Stimulated activated CD4-positive, alpha-beta T cell treated with anti-CD3 and anti-CD28 coated beads, Interleukin-2, amount 100 ng/mL, for 4 hours (primary cell): ENCODE data around the gene INPP1.

Experiments
- DNase-seq: peaks from one replicate; pipeline ENCODE4 v3.0.0-alpha.2; 2020; ENCODE audit warnings: low read depth

The INPP1 gene

GRCh38 chr2:190361572-190361971 is 18.2 kb downstream of the INPP1 start:
- DNase-seq: no peak

- DNase-seq: no peak
Observed at GRCh38 chr2:190362894-190363293, 19.5 kb downstream of the INPP1 start.

GRCh38 chr2:190365499-190366204 is 22.3 kb downstream of the INPP1 start:
- DNase-seq: no peak

DNA sequence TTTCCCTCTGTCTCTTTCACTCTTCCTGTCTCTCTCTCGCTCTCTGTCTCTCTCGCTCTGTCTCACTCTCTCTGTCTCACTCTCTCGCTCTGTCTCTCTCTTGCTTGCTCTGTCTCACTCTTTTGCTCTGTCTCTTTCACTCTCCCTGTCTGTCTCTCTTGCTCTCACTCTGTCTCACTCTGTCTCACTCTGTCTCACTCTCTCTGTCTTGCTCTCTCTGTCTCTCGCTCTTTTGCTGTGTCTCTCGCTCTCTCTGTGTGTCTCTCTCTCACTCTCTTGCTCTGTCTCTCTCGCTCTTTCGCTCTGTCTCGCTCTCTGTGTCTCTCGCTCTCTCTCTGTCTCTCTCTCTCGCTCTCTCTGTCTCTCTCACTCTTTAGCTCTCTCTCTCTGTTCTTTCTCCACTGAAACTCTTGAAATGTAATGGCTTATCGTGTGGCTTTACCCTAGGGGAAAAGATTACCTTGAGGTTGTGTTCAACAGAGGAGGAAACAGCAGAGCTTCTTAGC is 22.9 kb downstream of the INPP1 start:
- DNase-seq: no peak

GRCh38 chr2:190367091-190367490 is 23.7 kb downstream of the INPP1 start:
- no peak for DNase-seq

DNA sequence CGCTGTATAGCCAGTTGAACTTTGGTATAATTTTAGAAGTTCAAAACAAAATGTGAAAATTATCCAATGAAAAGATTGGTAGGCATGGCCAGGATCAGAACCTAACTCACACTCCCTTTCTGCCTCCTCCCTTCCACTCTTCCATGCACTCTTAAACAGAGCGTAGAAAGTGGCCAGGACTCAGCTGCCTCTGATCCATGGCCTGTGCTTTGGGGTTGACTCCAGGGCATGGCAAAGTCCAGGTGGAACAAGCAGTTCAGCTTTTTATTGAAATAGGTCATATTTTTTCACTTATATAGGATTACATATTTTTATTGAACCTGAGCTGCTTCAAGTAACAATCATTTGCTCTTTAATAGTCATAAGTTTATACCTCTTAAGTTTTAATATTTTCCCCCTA is 26.2 kb downstream of the INPP1 start:
- no peak for DNase-seq

- no peak for DNase-seq
Observed at GRCh38 chr2:190376083-190376482, 32.7 kb downstream of the INPP1 start.

- no peak for DNase-seq
Observed at GRCh38 chr2:190376591-190377245, 33.3 kb downstream of the INPP1 start.

DNA sequence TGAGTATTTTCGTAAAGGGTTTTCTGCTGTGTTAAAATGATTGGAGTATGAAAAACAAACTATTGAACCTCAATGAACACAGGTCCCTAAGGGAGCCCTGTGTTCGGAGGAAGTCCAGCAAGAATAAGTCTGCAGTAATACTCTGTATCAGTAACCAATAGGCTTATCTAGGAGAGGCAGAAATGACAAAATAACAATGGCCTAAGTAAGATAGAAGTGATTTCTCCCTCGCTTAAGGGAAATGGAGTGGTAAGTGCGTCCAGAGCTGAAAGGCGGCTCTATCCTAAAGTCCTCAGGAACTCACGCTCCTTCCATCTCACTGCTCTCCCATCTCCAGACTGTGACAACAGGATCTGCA is 35.5 kb downstream of the INPP1 start:
- DNase-seq: no peak

DNA sequence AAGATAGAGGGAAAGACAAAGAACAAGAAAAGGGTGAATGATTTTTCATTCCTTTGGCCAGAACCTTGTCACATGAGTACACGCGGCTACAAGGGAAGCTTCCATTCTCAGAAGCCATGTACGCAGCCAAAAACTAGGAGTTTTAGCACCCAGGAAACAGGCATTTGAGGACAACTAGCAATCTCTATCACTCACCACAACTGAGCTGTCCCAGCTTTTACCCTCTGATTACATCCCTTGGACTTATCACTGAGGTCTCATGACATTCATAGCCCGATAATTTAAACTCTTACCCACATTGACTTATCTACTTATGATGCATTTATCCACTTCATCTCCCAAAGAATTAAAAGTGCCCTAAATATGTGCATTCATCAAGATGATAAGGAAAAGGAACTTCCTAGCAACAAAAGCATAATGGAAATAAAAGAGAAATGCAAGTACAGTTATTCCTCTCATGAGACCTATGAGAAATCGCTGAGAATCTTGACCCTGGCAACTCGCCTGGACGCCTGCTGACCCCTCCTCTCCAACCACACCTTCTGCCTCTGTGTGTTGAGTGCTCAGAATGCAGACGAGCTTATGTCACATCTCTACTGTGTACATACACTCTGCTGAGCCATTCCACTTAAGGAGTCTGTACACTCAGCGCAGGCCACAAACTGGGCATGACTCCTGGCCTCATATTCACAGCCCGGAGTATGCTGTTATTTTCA is 36.0 kb downstream of the INPP1 start:
- no peak for DNase-seq

DNA sequence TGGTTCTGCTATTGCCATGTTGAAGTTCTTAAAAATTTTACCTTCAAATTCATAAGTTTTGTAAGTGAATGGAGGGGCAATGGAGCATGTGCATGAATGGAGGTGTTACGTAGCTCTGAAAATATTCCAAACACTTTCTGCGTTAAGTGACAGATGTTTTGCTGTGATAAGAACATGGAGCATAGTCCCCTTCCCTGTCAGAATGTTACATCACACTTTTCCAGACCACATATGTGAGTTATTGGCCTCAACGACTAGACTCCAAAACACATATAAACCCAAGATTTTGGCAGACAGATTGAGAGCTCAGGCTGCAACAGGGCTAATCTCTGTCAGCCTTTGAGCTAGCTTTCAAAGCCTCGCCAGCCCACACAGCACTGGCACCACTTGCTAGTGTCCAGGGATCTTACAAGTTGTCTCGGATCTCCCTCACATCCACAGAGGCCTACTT is 37.6 kb downstream of the INPP1 start:
- no peak for DNase-seq

DNA sequence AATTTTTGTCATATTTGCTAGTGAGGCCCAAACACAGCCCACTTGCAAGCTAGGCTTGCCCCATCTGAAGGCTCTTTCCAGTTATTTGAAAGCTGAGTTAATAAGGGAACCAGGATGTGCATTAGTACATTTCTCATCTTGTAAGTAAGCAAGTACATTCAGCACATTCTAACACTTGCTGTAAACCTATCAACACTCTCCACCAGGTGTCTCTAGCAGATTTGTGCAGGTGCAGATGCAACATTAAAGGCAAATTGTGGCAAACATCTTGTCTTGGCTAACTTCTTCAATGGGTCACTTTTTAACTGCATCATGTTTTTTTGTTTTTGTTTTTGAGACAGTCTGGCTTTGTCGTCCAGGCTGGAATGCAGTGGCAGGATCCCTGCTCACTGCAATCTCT is 39.5 kb downstream of the INPP1 start:
- DNase-seq: peak; percentile 35

DNA sequence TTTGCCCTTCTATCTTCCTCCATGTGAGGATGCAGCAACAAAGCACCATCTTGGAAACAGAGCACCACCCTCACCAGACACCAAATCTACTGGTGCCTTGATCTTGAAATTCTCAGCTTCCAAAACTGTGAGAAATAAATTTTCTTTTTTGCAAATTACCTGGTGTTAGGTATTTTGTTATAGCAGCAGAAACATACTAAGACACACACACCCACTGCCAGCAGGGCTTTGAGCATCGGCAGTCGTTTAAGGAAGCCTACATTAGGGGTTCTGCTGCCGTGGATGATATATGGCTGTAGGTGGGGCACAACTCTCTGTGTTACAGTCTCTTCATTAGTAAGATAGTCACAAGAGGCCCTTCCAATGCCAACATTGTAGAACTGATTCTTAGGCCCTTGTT is 44.0 kb downstream of the INPP1 start:
- DNase-seq: no peak

DNA sequence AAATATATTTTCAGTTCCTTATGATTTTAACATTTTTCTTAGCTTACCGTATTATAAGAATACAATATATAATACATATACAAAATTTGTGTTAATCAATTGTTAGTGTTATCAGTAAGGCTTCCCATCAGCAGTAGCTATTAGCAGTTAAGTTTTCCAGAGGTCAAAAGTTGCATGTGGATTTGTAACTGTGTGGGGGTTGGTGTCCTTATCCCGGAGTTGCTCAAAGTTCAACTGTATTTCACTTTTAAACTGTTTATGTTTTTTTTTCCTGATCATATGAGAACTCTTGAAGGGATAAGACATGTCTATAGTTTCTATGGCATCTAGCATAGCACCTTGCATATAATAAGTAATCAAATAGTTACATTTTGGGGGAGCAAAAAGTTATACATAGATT is 52.9 kb downstream of the INPP1 start:
- DNase-seq: no peak

GRCh38 chr2:190402986-190403603 is 59.7 kb downstream of the INPP1 start:
- no peak for DNase-seq

DNA sequence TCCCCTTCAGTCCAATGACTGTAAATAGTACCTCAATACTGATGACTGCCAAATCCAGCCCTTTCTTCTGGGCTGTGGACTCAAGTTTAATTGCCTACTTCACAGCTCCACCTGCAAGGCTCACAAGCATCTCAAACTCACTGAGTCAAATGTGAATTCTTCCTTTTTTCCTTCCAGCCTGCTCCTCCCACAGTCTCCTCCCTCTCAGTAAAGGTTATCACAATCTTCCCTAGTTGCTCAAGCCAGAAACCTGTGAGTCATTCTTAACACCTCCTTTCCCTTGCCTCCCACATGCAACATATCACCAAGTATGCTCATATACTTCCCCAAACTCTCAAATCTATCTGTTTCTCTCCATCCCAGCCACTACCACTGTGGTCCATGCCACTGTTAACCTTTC is 61.1 kb downstream of the INPP1 start:
- peak; percentile 31 for DNase-seq

GRCh38 chr2:190405070-190405469 is 61.7 kb downstream of the INPP1 start:
- DNase-seq: no peak

GRCh38 chr2:190405995-190406394 is 62.6 kb downstream of the INPP1 start:
- DNase-seq: no peak

DNA sequence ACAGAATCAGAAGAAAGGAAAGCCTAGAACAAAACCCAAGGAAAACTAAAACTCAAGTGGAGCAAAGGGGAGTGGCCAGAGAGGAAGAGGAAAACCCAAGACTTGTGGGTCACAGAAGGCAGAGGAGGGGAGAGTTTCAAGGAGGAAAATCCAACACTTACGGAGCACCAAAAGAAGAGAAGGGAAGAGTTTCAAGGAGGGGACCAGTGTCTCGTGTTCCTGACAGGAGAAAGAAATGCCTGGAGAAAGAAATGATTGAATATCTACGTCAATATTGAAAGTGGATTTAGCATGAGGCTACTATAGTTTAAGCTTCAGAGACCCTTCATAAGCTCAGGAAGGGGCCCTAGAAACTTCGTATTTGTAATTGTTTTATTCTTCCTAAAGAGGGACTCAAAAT is 63.4 kb downstream of the INPP1 start:
- no peak for DNase-seq

DNA sequence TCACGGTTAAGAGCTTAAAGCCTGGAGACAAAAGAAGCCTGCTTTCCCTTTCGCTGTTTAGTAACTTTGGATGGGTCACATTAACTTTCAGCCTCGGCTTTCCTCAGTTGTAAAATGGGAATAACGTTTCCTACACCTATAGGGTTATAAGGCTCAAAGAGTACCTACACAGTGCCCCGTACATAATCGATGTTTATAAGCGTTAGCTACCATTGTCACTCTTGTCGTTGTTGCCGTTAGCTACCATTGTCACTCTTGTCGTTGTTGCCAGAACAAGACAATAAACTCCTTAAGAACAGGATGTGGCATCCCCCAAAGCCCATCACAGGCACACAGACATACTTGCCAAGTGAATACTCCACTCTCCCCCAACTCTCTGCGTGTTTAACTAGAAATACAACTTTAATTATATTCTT is 63.9 kb downstream of the INPP1 start:
- peak; percentile 6 for DNase-seq

DNA sequence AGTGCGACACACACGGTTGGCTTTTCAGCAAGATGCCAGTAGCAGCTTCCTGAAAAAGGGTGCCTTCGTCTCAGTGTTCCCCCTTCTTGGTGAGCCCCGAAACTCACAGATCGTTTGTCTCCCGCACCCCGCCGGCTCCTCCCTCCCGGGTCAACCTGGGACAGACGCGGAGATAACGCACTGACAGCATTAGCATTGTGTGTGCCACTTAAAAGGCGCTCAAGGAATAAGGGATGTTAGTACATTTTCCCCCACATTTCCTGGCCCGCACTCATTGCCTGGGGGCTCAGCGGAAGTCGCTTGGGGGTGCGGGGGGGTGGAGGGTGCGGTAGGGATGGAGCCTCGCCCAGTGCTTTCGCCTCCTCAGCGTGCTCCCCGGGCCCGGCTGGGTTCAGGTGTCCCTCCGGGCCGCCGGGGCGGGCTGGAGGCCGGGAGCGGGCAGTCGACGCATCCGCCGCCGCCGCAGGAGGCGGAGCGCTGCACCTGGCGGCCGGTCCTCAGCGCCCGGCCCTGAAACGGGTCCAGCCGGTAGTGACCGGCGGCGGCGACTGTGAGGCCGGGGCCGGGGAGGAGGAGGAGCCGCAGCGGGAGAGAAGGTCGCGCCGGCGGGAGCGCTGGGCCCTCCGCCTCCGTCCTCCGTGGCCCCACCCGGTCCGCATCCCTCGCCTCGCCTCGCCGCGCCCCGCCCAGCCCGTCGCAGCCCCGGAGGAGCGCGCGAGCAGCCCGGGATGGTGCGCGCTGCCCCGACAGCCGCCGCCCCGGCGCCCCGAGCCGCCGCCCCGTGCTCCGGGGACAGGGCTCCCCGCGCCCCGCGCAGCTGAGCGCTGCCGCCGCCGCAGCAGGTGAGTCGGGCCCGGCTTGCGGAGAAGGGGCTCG is 64.5 kb downstream of the INPP1 start, which contains the start of gene MFSD6:
Gene MFSD6, plus strand, starts transcription at position 694 of the 876 bp plus-strand sequence. CDS start 27,675 bp downstream, outside the sequence.
- peak; percentile 36 for DNase-seq
